ENCODE data around the gene COQ8A. TPM values are rescaled to one million over a fixed set of nuclear protein-coding genes. Genes with fewer than 3 reads are reported as not detected.

COQ8A gene
- polyA plus RNA-seq, 3 donors from 2014 or later = 26.9 to 44.3 (median 34.7) TPM

GRCh38 chr1:226974544-226975258, 34.6 kb downstream of the COQ8A start:
- H3K36me3 Mint-ChIP-seq = peaks cover 7 to 8% (median 8%) of the 10 kb centered on the region in 3 donors
- H3K9me3 Mint-ChIP-seq = peaks cover 0 to 4% (median 0%) of the 10 kb centered on the region in 6 donors
- peak overlapping the region in 1 of 6 donors; percentile 58 for H3K27ac Mint-ChIP-seq
- peaks cover 2 to 9% of the 10 kb centered on the region in 2 donors for H3K4me1 Mint-ChIP-seq
- DNase-seq = no peak
- H3K4me3 Mint-ChIP-seq = no peak overlapping the region
- H3K27me3 Mint-ChIP-seq (ENCODE audit: low read depth in 3 of 3) = peaks cover 0 to 4% (median 0%) of the 10 kb centered on the region in 3 donors

GRCh38 chr1:226975259-226976250, 35.5 kb downstream of the COQ8A start:
- peaks cover 2 to 9% of the 10 kb centered on the region in 2 donors for H3K4me1 Mint-ChIP-seq
- peaks cover 0 to 4% (median 0%) of the 10 kb centered on the region in 3 donors for H3K27me3 Mint-ChIP-seq (ENCODE audit: low read depth in 3 of 3)
- no peak for DNase-seq
- H3K4me3 Mint-ChIP-seq = no peak overlapping the region
- peaks cover 0 to 4% (median 0%) of the 10 kb centered on the region in 6 donors for H3K9me3 Mint-ChIP-seq
- H3K27ac Mint-ChIP-seq = no peak overlapping the region
- H3K36me3 Mint-ChIP-seq = peaks cover 7 to 8% (median 8%) of the 10 kb centered on the region in 3 donors

- Mint-ChIP-seq H3K9me3 (peaks cover 0 to 4% (median 0%) of the 10 kb centered on the region in 6 donors), H3K36me3 (peaks cover 7 to 8% (median 8%) of the 10 kb centered on the region in 3 donors), H3K27ac (no peak overlapping the region), H3K27me3 (ENCODE audit: low read depth in 3 of 3) (peaks cover 0 to 4% (median 0%) of the 10 kb centered on the region in 3 donors), H3K4me1 (peaks cover 2 to 8% of the 10 kb centered on the region in 2 donors), H3K4me3 (no peak overlapping the region)
- no peak for DNase-seq
Measured at GRCh38 chr1:226976276-226976977, 36.3 kb downstream of the COQ8A start.

- H3K27me3 Mint-ChIP-seq (ENCODE audit: low read depth in 3 of 3) = peaks cover 0 to 3% (median 0%) of the 10 kb centered on the region in 3 donors
- peaks cover under 1 to 1% (median under 1%) of the 10 kb centered on the region in 3 donors for H3K36me3 Mint-ChIP-seq
- no peaks in the 10 kb centered on the region for H3K9me3 Mint-ChIP-seq
- H3K4me3 Mint-ChIP-seq = no peak overlapping the region
- H3K4me1 Mint-ChIP-seq = peaks cover under 1 to 1% of the 10 kb centered on the region in 2 donors
- DNase-seq = no peak
- no peak overlapping the region for H3K27ac Mint-ChIP-seq
Measured at GRCh38 chr1:226976978-226977642, 37.0 kb downstream of the COQ8A start.

GRCh38 chr1:226977643-226978431, 37.7 kb downstream of the COQ8A start:
- H3K4me1 Mint-ChIP-seq = no peaks in the 10 kb centered on the region
- no peaks in the 10 kb centered on the region for H3K9me3 Mint-ChIP-seq
- H3K36me3 Mint-ChIP-seq = no peaks in the 10 kb centered on the region
- no peak overlapping the region for H3K4me3 Mint-ChIP-seq
- no peak overlapping the region for H3K27ac Mint-ChIP-seq
- DNase-seq = no peak
- H3K27me3 Mint-ChIP-seq (ENCODE audit: low read depth in 3 of 3) = peaks cover 0 to 3% (median 0%) of the 10 kb centered on the region in 3 donors

- H3K9me3 Mint-ChIP-seq = no peaks in the 10 kb centered on the region
- H3K4me3 Mint-ChIP-seq = no peak overlapping the region
- H3K4me1 Mint-ChIP-seq = no peaks in the 10 kb centered on the region
- H3K36me3 Mint-ChIP-seq = no peaks in the 10 kb centered on the region
- H3K27ac Mint-ChIP-seq = no peak overlapping the region
- no peaks in the 10 kb centered on the region for H3K27me3 Mint-ChIP-seq (ENCODE audit: low read depth in 3 of 3)
- no peak for DNase-seq
Measured at GRCh38 chr1:226978432-226979114, 38.5 kb downstream of the COQ8A start.

GRCh38 chr1:226979115-226979516, 39.0 kb downstream of the COQ8A start:
- Mint-ChIP-seq H3K9me3 (no peaks in the 10 kb centered on the region), H3K36me3 (no peaks in the 10 kb centered on the region), H3K4me3 (no peak overlapping the region), H3K4me1 (no peaks in the 10 kb centered on the region), H3K27me3 (ENCODE audit: low read depth in 3 of 3) (no peaks in the 10 kb centered on the region), H3K27ac (no peak overlapping the region)
- no peak for DNase-seq

GRCh38 chr1:226979517-226980121, 39.5 kb downstream of the COQ8A start:
- no peaks in the 10 kb centered on the region for H3K27me3 Mint-ChIP-seq (ENCODE audit: low read depth in 3 of 3)
- DNase-seq = no peak
- H3K36me3 Mint-ChIP-seq = no peaks in the 10 kb centered on the region
- H3K4me3 Mint-ChIP-seq = no peak overlapping the region
- no peak overlapping the region for H3K27ac Mint-ChIP-seq
- no peaks in the 10 kb centered on the region for H3K4me1 Mint-ChIP-seq
- H3K9me3 Mint-ChIP-seq = no peaks in the 10 kb centered on the region

GRCh38 chr1:226980122-226980560, 40.0 kb downstream of the COQ8A start:
- Mint-ChIP-seq H3K27ac (no peak overlapping the region), H3K4me1 (no peaks in the 10 kb centered on the region), H3K4me3 (no peak overlapping the region), H3K36me3 (no peaks in the 10 kb centered on the region), H3K27me3 (ENCODE audit: low read depth in 3 of 3) (no peaks in the 10 kb centered on the region), H3K9me3 (no peaks in the 10 kb centered on the region)
- no peak for DNase-seq

- no peak overlapping the region for H3K27ac Mint-ChIP-seq
- no peak overlapping the region for H3K4me3 Mint-ChIP-seq
- no peaks in the 10 kb centered on the region for H3K4me1 Mint-ChIP-seq
- H3K9me3 Mint-ChIP-seq = no peaks in the 10 kb centered on the region
- H3K27me3 Mint-ChIP-seq (ENCODE audit: low read depth in 3 of 3) = no peaks in the 10 kb centered on the region
- H3K36me3 Mint-ChIP-seq = no peaks in the 10 kb centered on the region
- no peak for DNase-seq
Measured at GRCh38 chr1:226980565-226981385, 40.7 kb downstream of the COQ8A start.

GRCh38 chr1:226981386-226981817, 41.3 kb downstream of the COQ8A start:
- H3K4me3 Mint-ChIP-seq = no peak overlapping the region
- H3K36me3 Mint-ChIP-seq = peaks cover 0 to 6% (median 0%) of the 10 kb centered on the region in 3 donors
- no peak for DNase-seq
- H3K27ac Mint-ChIP-seq = no peak overlapping the region
- H3K9me3 Mint-ChIP-seq = no peaks in the 10 kb centered on the region
- peaks cover 0 to 4% (median 0%) of the 10 kb centered on the region in 3 donors for H3K27me3 Mint-ChIP-seq (ENCODE audit: low read depth in 3 of 3)
- H3K4me1 Mint-ChIP-seq = no peaks in the 10 kb centered on the region
